MCF 10A (cell line): ENCODE measurements around the gene REXO1. TPM values are rescaled to one million over a fixed set of nuclear protein-coding genes. Genes with fewer than 3 reads are reported as not detected.

ENCODE experiments used
- BruUV-seq: library from RNA; stranded (reverse); fragments of 400-500 nt; replicated peaks from 2 replicates; lab custom pipeline; 2021; lab: Mats Ljungman, UMichigan
- CTCF ChIA-PET: fragments of 300-600 bp; sonication (Branson Sonifier 250); formaldehyde crosslinking; extraction: SDS; loops from one replicate; lab custom pipeline; 2021; ENCODE audit warnings: antibody characterized with exemption, inconsistent platforms; lab: Yijun Ruan, JAX
- POLR2A ChIA-PET: fragments of 300-600, 350-650 bp; sonication (Branson Sonifier 250); formaldehyde crosslinking; extraction: SDS; loops from one replicate; lab custom pipeline; 2020; ENCODE audit warnings: antibody characterized with exemption, inconsistent platforms; lab: Yijun Ruan, JAX
- DNase-seq: peaks from one replicate; pipeline ENCODE4 v3.0.0-alpha.2; 2018; ENCODE audit not compliant: unreplicated experiment
- H3K27ac Mint-ChIP-seq: one replicate; pipeline ENCODE4 v1.8.0; 2022; ENCODE audit warnings: mild to moderate bottlenecking, low read depth, mixed read lengths; ENCODE audit not compliant: unreplicated experiment
- H3K27me3 Mint-ChIP-seq: one replicate; pipeline ENCODE4 v1.8.0; 2022; ENCODE audit warnings: mixed read lengths; ENCODE audit not compliant: insufficient read depth, unreplicated experiment
- H3K36me3 Mint-ChIP-seq: one replicate; pipeline ENCODE4 v1.8.0; 2022; ENCODE audit warnings: mild to moderate bottlenecking, moderate library complexity, mixed read lengths; ENCODE audit not compliant: insufficient read depth, unreplicated experiment
- H3K4me1 Mint-ChIP-seq: one replicate; pipeline ENCODE4 v1.8.0; 2022; ENCODE audit warnings: mixed read lengths; ENCODE audit not compliant: insufficient read depth, unreplicated experiment
- H3K4me3 Mint-ChIP-seq: one replicate; pipeline ENCODE4 v1.8.0; 2022; ENCODE audit warnings: mild to moderate bottlenecking, moderate library complexity, mixed read lengths; ENCODE audit not compliant: unreplicated experiment
- H3K9me3 Mint-ChIP-seq: one replicate; pipeline ENCODE4 v1.8.0; 2022; ENCODE audit warnings: mixed read lengths; ENCODE audit not compliant: unreplicated experiment
- CTCF ChIP-seq: fragments of 200-600 bp; IDR thresholded peaks from one replicate; pipeline ENCODE4 v1.8.0; 2022; ENCODE audit warnings: antibody characterized with exemption, mild to moderate bottlenecking; ENCODE audit not compliant: unreplicated experiment
- intact Hi-C: fragments of 100-400 bp; cut with micrococcal nuclease; formaldehyde crosslinking; loops from 2 replicates; pipeline ENCODE4 v1.14.1; 2022
- total RNA-seq: library from RNA; stranded (reverse); gene quantifications from 2 replicates; pipeline ENCODE4 v1.2.3, GENCODE V29; 2022

Gene REXO1
- total RNA-seq, 1 experiment from 2014 or later: 36.4 TPM

GRCh38 chr19:1847684-1848398, 442 bp downstream of the REXO1 start:
- H3K27ac Mint-ChIP-seq: peak overlapping the region; percentile 95
- BruUV-seq: no TSS peak
- H3K9me3 Mint-ChIP-seq: no peaks in the 10 kb centered on the region
- H3K36me3 Mint-ChIP-seq: peaks cover 25% of the 10 kb centered on the region
- H3K4me1 Mint-ChIP-seq: peaks cover 26% of the 10 kb centered on the region
- POLR2A ChIA-PET: interaction anchor here (0.7 to 1.0 kb wide), 3 partner anchors 17 to 37 kb away, joined by 3 read pairs; no protein-coding TSS in a partner anchor
- H3K27me3 Mint-ChIP-seq: no peaks in the 10 kb centered on the region
- CTCF ChIA-PET: interaction anchor here (0.7 to 2.5 kb wide), 4 partner anchors 10 to 301 kb away, joined by 3 to 19 read pairs (median 8); no protein-coding TSS in a partner anchor
- TF ChIP-seq CTCF: no peak
- DNase-seq: peak; percentile 34
- intact Hi-C loops: no loop called here
- peak overlapping the region; percentile 84 for H3K4me3 Mint-ChIP-seq

GRCh38 chr19:1847348-1847683, 967 bp downstream of the REXO1 start:
- BruUV-seq: no TSS peak
- CTCF ChIA-PET: interaction anchor here (0.7 to 2.5 kb wide), 4 partner anchors 9 to 301 kb away, joined by 3 to 19 read pairs (median 8); no protein-coding TSS in a partner anchor
- Mint-ChIP-seq H3K27me3 (no peaks in the 10 kb centered on the region), H3K27ac (peak overlapping the region; percentile 95), H3K36me3 (peaks cover 25% of the 10 kb centered on the region), H3K4me3 (peak overlapping the region; percentile 84), H3K4me1 (peaks cover 26% of the 10 kb centered on the region), H3K9me3 (no peaks in the 10 kb centered on the region)
- TF ChIP-seq CTCF: no peak
- POLR2A ChIA-PET: interaction anchor here (0.7 to 1.0 kb wide), 3 partner anchors 17 to 37 kb away, joined by 3 read pairs; no protein-coding TSS in a partner anchor
- intact Hi-C loops: no loop called here
- no peak for DNase-seq

GRCh38 chr19:1846517-1847204, 1.6 kb downstream of the REXO1 start:
- Mint-ChIP-seq H3K4me3 (peak overlapping the region; percentile 84), H3K27ac (peak overlapping the region; percentile 95), H3K4me1 (peaks cover 26% of the 10 kb centered on the region), H3K9me3 (no peaks in the 10 kb centered on the region), H3K27me3 (no peaks in the 10 kb centered on the region), H3K36me3 (peaks cover 31% of the 10 kb centered on the region)
- no TSS peak for BruUV-seq
- no peak for TF ChIP-seq CTCF
- no peak for DNase-seq
- CTCF ChIA-PET: interaction anchor here (0.7 to 2.5 kb wide), 5 partner anchors 9 to 300 kb away, joined by 3 to 19 read pairs (median 4); no protein-coding TSS in a partner anchor
- POLR2A ChIA-PET: interaction anchor here (0.7 to 1.0 kb wide), 4 partner anchors 18 to 38 kb away, joined by 3 read pairs; no protein-coding TSS in a partner anchor
- intact Hi-C loops: no loop called here

- DNase-seq: no peak
- intact Hi-C loops: no loop called here
- POLR2A ChIA-PET: interaction anchor here (0.5 kb wide), 1 partner anchor 561 kb away, joined by 3 read pairs; no protein-coding TSS in a partner anchor
- Mint-ChIP-seq H3K9me3 (no peaks in the 10 kb centered on the region), H3K4me3 (no peak overlapping the region), H3K27ac (peak overlapping the region; percentile 32), H3K36me3 (peaks cover 26% of the 10 kb centered on the region), H3K4me1 (peaks cover 26% of the 10 kb centered on the region), H3K27me3 (no peaks in the 10 kb centered on the region)
- CTCF ChIA-PET: interaction anchor here (0.8 to 2.5 kb wide), 3 partner anchors 8 to 87 kb away, joined by 3 to 19 read pairs (median 12); no protein-coding TSS in a partner anchor
- no TSS peak for BruUV-seq
- TF ChIP-seq CTCF: no peak
Measured at GRCh38 chr19:1845642-1846041, 2.6 kb downstream of the REXO1 start.
